ENCODE measurements around the gene ABCC4. TPM values are rescaled to one million over a fixed set of nuclear protein-coding genes. Genes with fewer than 3 reads are reported as not detected.

The ABCC4 gene
- total RNA-seq, 1 experiment from 2014 or later: 26.3 TPM

- H3K27me3 ChIP-seq (ENCODE audit: insufficient read depth, low read length): no peaks in the 10 kb centered on the region
- CTCF ChIA-PET: no interaction called here
- H3K4me1 ChIP-seq (ENCODE audit: control insufficient read depth in 1 of 2, insufficient read depth in 2 of 2, low read length in 2 of 2): no peaks in the 10 kb centered on the region
- H3K36me3 ChIP-seq (ENCODE audit: control insufficient read depth in 1 of 2, insufficient read depth in 2 of 2, low read length in 2 of 2): no peaks in the 10 kb centered on the region
- intact Hi-C loops (cut with micrococcal nuclease): no loop called here
- no peaks in the 10 kb centered on the region for H3K9me3 ChIP-seq (ENCODE audit: control insufficient read depth in 1 of 2, insufficient read depth in 1 of 2, low read depth in 1 of 2, low read length in 2 of 2)
- peaks cover 5% of the 10 kb centered on the region; the same call in 1 of the 2 replicates for H4K20me1 ChIP-seq (ENCODE audit: insufficient read depth)
- no peak overlapping the region for H2AFZ ChIP-seq (ENCODE audit: low read depth, low read length, poor library complexity, severe bottlenecking)
- no peak overlapping the region for H3K9ac ChIP-seq (ENCODE audit: low read length)
- no peak overlapping the region for H3K4me2 ChIP-seq (ENCODE audit: low read length)
- H3K4me3 ChIP-seq (replicated peaks in 1 of 2; ENCODE audit: low read depth in 1 of 2, low read length in 2 of 2): no peak overlapping the region
- H3K27ac ChIP-seq (ENCODE audit: low read depth, low read length): no peak overlapping the region
- RAD21 ChIA-PET (ENCODE audit: low non-redundant PET in 1 of 2, low total read pairs in 2 of 2, uncharacterized antibody in 2 of 2, unreplicated experiment in 2 of 2): no interaction called here
- DNase-seq (ENCODE audit: low read depth, low spot score): no peak
- no peak for TF ChIP-seq ZNF274 (IDR thresholded peaks at IDR 0.05; ENCODE audit: low read depth, low read length)
- TF ChIP-seq SRF (IDR thresholded peaks at IDR 0.05; ENCODE audit: low read depth): no peak
- no peak for TF ChIP-seq CEBPB (IDR thresholded peaks at IDR 0.05; ENCODE audit: low read depth)
- no peak for TF ChIP-seq POLR2A (IDR thresholded peaks at IDR 0.05; ENCODE audit: borderline replicate concordance, extremely low read depth, insufficient read depth, insufficient read length)
- no peak for TF ChIP-seq REST (IDR thresholded peaks at IDR 0.05; ENCODE audit: low read depth)
- no peak for TF ChIP-seq ZBTB33 (IDR thresholded peaks at IDR 0.05; ENCODE audit: extremely low read depth, insufficient replicate concordance, low read length)
- no peak for TF ChIP-seq EZH2phosphoT487 (IDR thresholded peaks at IDR 0.05; ENCODE audit: borderline replicate concordance)
- TF ChIP-seq CBX3 (IDR thresholded peaks at IDR 0.05; ENCODE audit: low read depth): no peak
- TF ChIP-seq FOSL1 (IDR thresholded peaks at IDR 0.05; ENCODE audit: low read depth): no peak
- POLR2A ChIA-PET: interaction anchor here (0.6 kb wide), 1 partner anchor 301 kb away, joined by 3 read pairs; no protein-coding TSS in a partner anchor
- no peak for ATAC-seq
- no peaks in the 10 kb centered on the region; the same call in 1 of the 2 replicates for H3K9me2 ChIP-seq (ENCODE audit: insufficient read depth)
- peaks cover 24% of the 10 kb centered on the region for H3K79me2 ChIP-seq (ENCODE audit: insufficient read depth, low read length)
- BruUV-seq (replicated peaks): no TSS peak
Observed at GRCh38 chr13:95231393-95231792, 69.9 kb downstream of the ABCC4 start.
